CD14-positive monocyte (primary cell): ENCODE results near the gene LRRC4C. TPM values are rescaled to one million over a fixed set of nuclear protein-coding genes. Genes with fewer than 3 reads are reported as not detected.

Experiments
- DNase-seq, 3 donors: peaks; one replicate each; pipeline ENCODE4 v3.0.0-alpha.2; 2011 to 2022
- H2AFZ ChIP-seq: 2 replicates; pipeline ENCODE4 v1.6.0; 2012; ENCODE audit warnings: mild to moderate bottlenecking, low read depth, low read length, inconsistent platforms; ENCODE audit not compliant: insufficient read depth, poor library complexity, severe bottlenecking
- H3K27ac ChIP-seq, 2 donors: 1 replicate in 1 of 2; 2 replicates in 1 of 2; pipeline ENCODE4 v1.5.1; 2012 to 2013; ENCODE audit warnings: low read length in 2 of 2, control low read depth in 1 of 2, inconsistent platforms in 1 of 2, low read depth in 1 of 2, mild to moderate bottlenecking in 1 of 2
- H3K27me3 ChIP-seq, 2 donors: one replicate each; pipeline versions ENCODE4 v1.6.0 to v1.6.1; 2011 to 2013; ENCODE audit warnings: low read length in 2 of 2; ENCODE audit not compliant: control insufficient read depth in 2 of 2, insufficient read depth in 2 of 2
- H3K36me3 ChIP-seq, 2 donors: replicated peaks in 1 of 2; 1 replicate in 1 of 2; 2 replicates in 1 of 2; pipeline versions ENCODE4 v1.5.1 to v1.6.1; 2012 to 2013; ENCODE audit warnings: low read length in 2 of 2, control low read depth in 1 of 2, inconsistent platforms in 1 of 2, mild to moderate bottlenecking in 1 of 2; ENCODE audit not compliant: insufficient read depth in 2 of 2, control insufficient read depth in 1 of 2
- H3K4me1 ChIP-seq, 2 donors: 1 replicate in 1 of 2; 2 replicates in 1 of 2; pipeline versions ENCODE4 v1.5.1 to v1.6.1; 2012 to 2013; ENCODE audit warnings: low read length in 2 of 2, control low read depth in 1 of 2, inconsistent platforms in 1 of 2, mild to moderate bottlenecking in 1 of 2, moderate library complexity in 1 of 2; ENCODE audit not compliant: insufficient read depth in 2 of 2, control insufficient read depth in 1 of 2
- H3K4me2 ChIP-seq: replicated peaks from 2 replicates; pipeline ENCODE3; 2012; ENCODE audit warnings: low read length, moderate library complexity, mild to moderate bottlenecking; ENCODE audit not compliant: poor library complexity, severe bottlenecking; ENCODE audit errors: extremely low read depth
- H3K4me3 ChIP-seq, 3 experiments: fragments of 200-600 bp in 1 of 3; sonication (generic) in 1 of 3; replicated peaks in 1 of 3; 1 replicate in 2 of 3; 2 replicates in 1 of 3; pipeline ENCODE4 v1.5.1; 2011 to 2013; ENCODE audit warnings: low read length in 3 of 3, mild to moderate bottlenecking in 3 of 3, control low read depth in 2 of 3, low read depth in 2 of 3, inconsistent platforms in 1 of 3, moderate library complexity in 1 of 3
- H3K79me2 ChIP-seq: 2 replicates; pipeline ENCODE4 v1.6.0; 2012; ENCODE audit warnings: mild to moderate bottlenecking, control low read depth, inconsistent platforms, low read length, moderate library complexity; ENCODE audit not compliant: insufficient read depth
- H3K9ac ChIP-seq: 2 replicates; pipeline ENCODE4 v1.6.0; 2017; ENCODE audit warnings: low read length, mild to moderate bottlenecking; ENCODE audit not compliant: insufficient read depth, poor library complexity, severe bottlenecking
- H3K9me3 ChIP-seq, 2 donors: replicated peaks in 1 of 2; 1 replicate in 1 of 2; 2 replicates in 1 of 2; pipeline versions ENCODE4 v1.5.1 to v1.6.1; 2012 to 2013; ENCODE audit warnings: low read length in 2 of 2, control low read depth in 1 of 2; ENCODE audit not compliant: control insufficient read depth in 1 of 2, insufficient read depth in 1 of 2
- H4K20me1 ChIP-seq: 2 replicates; pipeline ENCODE4 v1.6.0; 2012; ENCODE audit warnings: mild to moderate bottlenecking, low read length, control low read depth, moderate library complexity; ENCODE audit not compliant: insufficient read depth
- H3K27ac Mint-ChIP-seq, 7 donors: one replicate each; pipeline ENCODE4 v1.8.0; 2020; ENCODE audit warnings: mild to moderate bottlenecking in 7 of 7, mixed read lengths in 7 of 7, moderate library complexity in 6 of 7, inconsistent platforms in 2 of 7
- H3K27me3 Mint-ChIP-seq, 3 donors: one replicate each; pipeline ENCODE4 v1.8.0; 2021 to 2022; ENCODE audit warnings: low read depth in 3 of 3, mild to moderate bottlenecking in 3 of 3, mixed read lengths in 3 of 3, moderate library complexity in 3 of 3, inconsistent platforms in 1 of 3
- H3K36me3 Mint-ChIP-seq, 2 donors: one replicate each; pipeline ENCODE4 v1.8.0; 2020; ENCODE audit warnings: mixed read lengths in 2 of 2, inconsistent platforms in 1 of 2, mild to moderate bottlenecking in 1 of 2
- H3K4me1 Mint-ChIP-seq: one replicate; pipeline ENCODE4 v1.8.0; 2020; ENCODE audit warnings: mild to moderate bottlenecking, mixed read lengths
- H3K4me3 Mint-ChIP-seq, 2 donors: one replicate each; pipeline ENCODE4 v1.8.0; 2020; ENCODE audit warnings: mild to moderate bottlenecking in 2 of 2, mixed read lengths in 2 of 2, moderate library complexity in 1 of 2
- H3K9me3 Mint-ChIP-seq, 7 donors: one replicate each; pipeline ENCODE4 v1.8.0; 2020 to 2022; ENCODE audit warnings: mixed read lengths in 7 of 7, mild to moderate bottlenecking in 6 of 7, moderate library complexity in 6 of 7, inconsistent platforms in 2 of 7
- CTCF ChIP-seq: fragments of 200-600 bp; IDR thresholded peaks from one replicate; pipeline ENCODE4 v1.8.0; 2022; ENCODE audit warnings: antibody characterized with exemption, mild to moderate bottlenecking
- WGBS: methylation state at CpG from one replicate; pipeline ENCODE4 v1.1.5; 2013; ENCODE audit warnings: missing lambda C conversion rate; ENCODE audit not compliant: insufficient coverage; 5-methylcytosine and 5-hydroxymethylcytosine counted together
- intact Hi-C, 2 donors: fragments of 100-400 bp; cut with micrococcal nuclease; formaldehyde crosslinking; loops; one replicate each; pipeline versions ENCODE4 v1.15.0 to v1.15.1; 2023
- polyA plus RNA-seq, 3 donors: library from polyadenylated mRNA; depleted of rRNA in 1 of 3; unstranded in 2 of 3; stranded (reverse) in 1 of 3; fragments of 300-500 nt in 2 of 3; fragments of >200 nt in 1 of 3; fragmentation: Illumina TruSeq in 2 of 3; gene quantifications; 1 replicate in 2 of 3; 2 replicates in 1 of 3; pipeline ENCODE4 v1.2.3, GENCODE V29; 2012 to 2021

Gene LRRC4C
- polyA plus RNA-seq, 3 donors: not detected

DNA sequence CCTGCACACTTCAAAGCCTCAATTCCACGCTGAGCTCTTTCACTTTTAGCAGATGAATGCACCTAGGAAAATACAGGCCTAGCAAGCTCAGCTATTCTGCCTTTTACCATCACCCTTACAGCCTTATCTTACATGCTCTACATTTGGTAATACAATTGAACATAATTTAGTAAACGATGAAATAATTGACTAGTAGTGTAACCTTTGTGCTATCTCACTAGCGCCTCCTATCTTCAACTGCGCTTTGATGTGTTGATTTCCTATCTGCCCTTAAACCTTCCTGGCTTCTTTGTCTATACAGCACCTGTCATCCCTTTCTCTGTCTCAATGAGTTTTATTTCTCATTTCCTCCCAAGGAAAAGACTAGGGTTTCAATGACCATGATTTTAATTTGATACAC is 149.7 kb downstream of the LRRC4C start:
- Mint-ChIP-seq H3K9me3 (peaks cover 0 to 9% (median 3%) of the 10 kb centered on the region in 7 donors), H3K36me3 (no peaks in the 10 kb centered on the region), H3K27me3 (no peaks in the 10 kb centered on the region), H3K4me3 (no peak overlapping the region), H3K27ac (no peak overlapping the region), H3K4me1 (no peaks in the 10 kb centered on the region)
- intact Hi-C loops: no loop called here
- H3K9ac ChIP-seq: no peak overlapping the region
- no peak overlapping the region for H3K4me2 ChIP-seq
- TF ChIP-seq CTCF: no peak
- no peaks in the 10 kb centered on the region for H3K36me3 ChIP-seq
- H4K20me1 ChIP-seq: no peaks in the 10 kb centered on the region
- DNase-seq: no peak
- no peaks in the 10 kb centered on the region for H3K9me3 ChIP-seq
- H3K4me3 ChIP-seq: no peak overlapping the region
- no peaks in the 10 kb centered on the region for H3K4me1 ChIP-seq
- H3K27ac ChIP-seq: no peak overlapping the region
- H3K79me2 ChIP-seq: no peaks in the 10 kb centered on the region
- 78% methylated on average over 1 of the region's 4 CpGs for WGBS
- H3K27me3 ChIP-seq: no peaks in the 10 kb centered on the region
- no peak overlapping the region for H2AFZ ChIP-seq

GRCh38 chr11:41309111-41309522 is 150.3 kb downstream of the LRRC4C start:
- Mint-ChIP-seq H3K9me3 (peaks cover 0 to 7% (median 3%) of the 10 kb centered on the region in 7 donors), H3K27me3 (no peaks in the 10 kb centered on the region), H3K36me3 (no peaks in the 10 kb centered on the region), H3K4me1 (no peaks in the 10 kb centered on the region), H3K4me3 (no peak overlapping the region), H3K27ac (no peak overlapping the region)
- Histone ChIP-seq H3K9ac (no peak overlapping the region), H3K4me3 (no peak overlapping the region), H3K79me2 (no peaks in the 10 kb centered on the region), H3K4me1 (no peaks in the 10 kb centered on the region), H4K20me1 (no peaks in the 10 kb centered on the region), H3K27me3 (no peaks in the 10 kb centered on the region), H3K27ac (no peak overlapping the region), H3K36me3 (no peaks in the 10 kb centered on the region), H3K9me3 (no peaks in the 10 kb centered on the region), H3K4me2 (no peak overlapping the region), H2AFZ (no peak overlapping the region)
- TF ChIP-seq CTCF: no peak
- no CpG with 5 or more reads among the region's 4 CpGs for WGBS
- DNase-seq: no peak
- intact Hi-C loops: no loop called here
